NCI-H1694 treated with DMSO at 0.1 percent for 48 hours (cell line): ENCODE results near the gene TAT.
"Not testable (repeated sequence)": the region's sequence is repeated elsewhere in the genome, so short reads cannot be mapped to it uniquely, and the experiment has no call there.

Experiments
- DNase-seq: peaks from one replicate; lab custom pipeline; 2025; lab: John Stamatoyannopoulos, UW

TAT gene

GRCh38 chr16:71584543-71585317 is 7.8 kb upstream of the TAT start:
- DNase-seq: no peak

- DNase-seq: not testable (repeated sequence)
Measured at GRCh38 chr16:71582553-71582848, 5.6 kb upstream of the TAT start.

GRCh38 chr16:71574702-71575101 is 2.2 kb downstream of the TAT start:
- no peak for DNase-seq

GRCh38 chr16:71573387-71574094 is 3.4 kb downstream of the TAT start:
- DNase-seq: no peak

- DNase-seq: no peak
Measured at GRCh38 chr16:71572497-71573116, 4.3 kb downstream of the TAT start.

GRCh38 chr16:71570144-71570543 is 6.7 kb downstream of the TAT start:
- DNase-seq: no peak

GRCh38 chr16:71569621-71570020 is 7.3 kb downstream of the TAT start:
- DNase-seq: no peak

- DNase-seq: no peak
Measured at GRCh38 chr16:71568551-71568950, 8.3 kb downstream of the TAT start.

- DNase-seq: no peak
Measured at GRCh38 chr16:71567931-71568330, 9.0 kb downstream of the TAT start.

GRCh38 chr16:71565812-71566700 is 10.8 kb downstream of the TAT start:
- DNase-seq: no peak

- DNase-seq: no peak
Measured at GRCh38 chr16:71564335-71564967, 12.4 kb downstream of the TAT start.

- no peak for DNase-seq
Measured at GRCh38 chr16:71562552-71562951, 14.3 kb downstream of the TAT start.

GRCh38 chr16:71561886-71562285 is 15.0 kb downstream of the TAT start:
- not testable (repeated sequence) for DNase-seq

GRCh38 chr16:71559855-71560254 is 17.0 kb downstream of the TAT start:
- no peak for DNase-seq

GRCh38 chr16:71557954-71558582 is 18.8 kb downstream of the TAT start:
- no peak for DNase-seq

- no peak for DNase-seq
Measured at GRCh38 chr16:71557299-71557698, 19.6 kb downstream of the TAT start.

- no peak for DNase-seq
Measured at GRCh38 chr16:71555230-71555891, 21.5 kb downstream of the TAT start.

GRCh38 chr16:71552698-71553503 is 24.0 kb downstream of the TAT start:
- no peak for DNase-seq

GRCh38 chr16:71547168-71547567 is 29.7 kb downstream of the TAT start:
- no peak for DNase-seq

GRCh38 chr16:71542377-71542776 is 34.5 kb downstream of the TAT start:
- DNase-seq: peak; percentile 3
